Sigmoid colon (tissue), 7 donors: ENCODE measurements around the gene ANKRD44. TPM values are rescaled to one million over a fixed set of nuclear protein-coding genes. Genes with fewer than 3 reads are reported as not detected.

Source experiments
- DNase-seq: peaks from one replicate; pipeline ENCODE4 v3.0.0-alpha.2; 2019
- H3K27ac ChIP-seq, 4 donors: fragments of 200-600 bp; sonication (generic); one replicate each; pipeline ENCODE4 v1.5.1; 2016 to 2019; ENCODE audit warnings: mild to moderate bottlenecking in 1 of 4
- H3K27me3 ChIP-seq, 3 donors: fragments of 200-600 bp; sonication (generic); one replicate each; pipeline ENCODE4 v1.5.1; 2019; ENCODE audit warnings: mild to moderate bottlenecking in 1 of 3
- H3K36me3 ChIP-seq, 4 donors: fragments of 200-600 bp; sonication (generic); one replicate each; pipeline ENCODE4 v1.5.1; 2016 to 2019
- H3K4me1 ChIP-seq, 4 donors: fragments of 200-600 bp; sonication (generic); one replicate each; pipeline ENCODE4 v1.5.1; 2017 to 2019
- H3K4me3 ChIP-seq, 4 donors: fragments of 200-600 bp; sonication (generic); one replicate each; pipeline ENCODE4 v1.5.1; 2017 to 2019; ENCODE audit warnings: mild to moderate bottlenecking in 2 of 4, moderate library complexity in 1 of 4
- H3K9me3 ChIP-seq, 4 donors: fragments of 200-600 bp in 3 of 4; sonication (generic) in 3 of 4; one replicate each; pipeline versions ENCODE4 v1.5.1 to v1.6.1; 2013 to 2019
- CTCF ChIP-seq, 4 experiments: fragments of 450-650 bp in 3 of 4; fragments of 200-600 bp in 1 of 4; IDR thresholded peaks; one replicate each; pipeline ENCODE4 v1.5.1; 2016 to 2019; ENCODE audit warnings: antibody characterized with exemption in 4 of 4, mild to moderate bottlenecking in 3 of 4, moderate library complexity in 2 of 4
- EP300 ChIP-seq, 4 donors: sonication (generic); formaldehyde crosslinking; IDR thresholded peaks; one replicate each; pipeline ENCODE4 v1.6.1; 2017; ENCODE audit warnings: antibody characterized with exemption in 4 of 4
- POLR2A ChIP-seq, 2 donors: fragments of 450-650 bp; IDR thresholded peaks; one replicate each; pipeline ENCODE4 v1.6.1; 2016; ENCODE audit warnings: antibody characterized with exemption in 2 of 2, mild to moderate bottlenecking in 2 of 2, moderate library complexity in 2 of 2
- POLR2AphosphoS5 ChIP-seq, 4 donors: sonication (generic); formaldehyde crosslinking; IDR thresholded peaks; one replicate each; pipeline ENCODE4 v1.6.1; 2017; ENCODE audit warnings: antibody characterized with exemption in 4 of 4
- WGBS, 2 donors: extraction: QIAGEN DNeasy Blood & Tissue Kit; methylation state at CpG; one replicate each; pipeline ENCODE4 v1.1.7; 2013; 5-methylcytosine and 5-hydroxymethylcytosine counted together
- intact Hi-C: fragments of 100-400 bp; cut with DNase I; formaldehyde crosslinking; loops from one replicate; pipeline ENCODE4 v1.15.1; 2023
- polyA plus RNA-seq, 3 donors: library from polyadenylated mRNA; stranded (reverse); fragments of 200-250 nt; gene quantifications; one replicate each; pipeline ENCODE4 v1.2.3, GENCODE V29; 2013
- total RNA-seq, 4 donors: library from RNA; depleted of rRNA; stranded (reverse); fragments of >200 nt; gene quantifications; one replicate each; pipeline ENCODE4 v1.1.0, GENCODE V29; 2016
- donor health status: healthy with polysubstance abuse.
- donor health status: Bipolar disorder and iron deficiency.
- donor health status: healthy.

Gene ANKRD44
- total and polyA plus RNA-seq, 7 donors: 1.2 to 41.1 (median 34.2) TPM

GRCh38 chr2:197254776-197255530 lies 55.6 kb downstream of the ANKRD44 start:
- no peak for TF ChIP-seq POLR2AphosphoS5 (IDR thresholded peaks at IDR 0.05)
- no peak for TF ChIP-seq EP300 (IDR thresholded peaks at IDR 0.05)
- no peak for TF ChIP-seq CTCF (IDR thresholded peaks at IDR 0.05)
- no peak for TF ChIP-seq POLR2A (IDR thresholded peaks at IDR 0.05)
- intact Hi-C loops: loop anchor here (5.0 kb wide), 2 partner anchors 32 to 52 kb away; no protein-coding TSS in a partner anchor
- H3K9me3 ChIP-seq: no peaks in the 10 kb centered on the region

DNA sequence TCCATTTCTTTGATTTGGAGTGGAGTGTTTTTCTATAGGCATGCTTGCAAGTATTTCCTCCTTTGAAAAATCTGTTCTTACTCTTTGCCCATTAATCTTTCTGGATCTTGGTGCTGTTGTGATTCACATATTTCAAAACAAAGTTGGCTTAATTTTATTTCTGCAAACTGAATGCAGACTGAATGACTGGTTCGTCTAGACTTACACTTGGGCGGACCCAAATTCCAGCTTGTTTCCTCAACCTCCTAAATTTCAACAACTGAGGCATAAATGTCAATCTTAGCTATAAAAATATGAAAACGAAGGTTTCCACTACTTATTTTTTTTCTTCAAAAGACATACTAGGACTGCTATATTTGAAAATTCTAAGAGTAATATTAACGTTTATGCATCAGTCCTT lies 59.0 kb downstream of the ANKRD44 start:
- TF ChIP-seq POLR2A (IDR thresholded peaks at IDR 0.05): no peak
- TF ChIP-seq CTCF (IDR thresholded peaks at IDR 0.05): no peak
- TF ChIP-seq POLR2AphosphoS5 (IDR thresholded peaks at IDR 0.05): no peak
- TF ChIP-seq EP300 (IDR thresholded peaks at IDR 0.05): no peak
- H3K9me3 ChIP-seq: no peaks in the 10 kb centered on the region
- intact Hi-C loops: loop anchor here (5.0 kb wide), 1 partner anchor 36 kb away; no protein-coding TSS in a partner anchor
- H3K36me3 ChIP-seq: no peaks in the 10 kb centered on the region
- no peak overlapping the region for H3K4me3 ChIP-seq
- DNase-seq: no peak
- H3K27ac ChIP-seq: peak overlapping the region in 1 of 4 donors; percentile 3
- no peaks in the 10 kb centered on the region for H3K27me3 ChIP-seq
- H3K4me1 ChIP-seq: peaks cover 0 to 77% (median 39%) of the 10 kb centered on the region in 4 donors
- WGBS, 2 donors: 79 to 82% methylated on average over 4 of the region's 4 CpGs

More at GRCh38 chr2:197254776-197255530, 55.6 kb downstream of the ANKRD44 start:
- H3K27ac ChIP-seq: peak overlapping the region; percentile 61 to 87 (median 78)
- peak overlapping the region in 2 of 4 donors; percentile 23 to 26 for H3K4me3 ChIP-seq
- no peak for DNase-seq
- WGBS, 2 donors: 72 to 82% methylated on average over 5 of the region's 5 CpGs
- no peaks in the 10 kb centered on the region for H3K36me3 ChIP-seq
- H3K27me3 ChIP-seq: no peaks in the 10 kb centered on the region
- H3K4me1 ChIP-seq: peaks cover 0 to 65% (median 40%) of the 10 kb centered on the region in 4 donors

GRCh38 chr2:197251163-197251562 lies 59.4 kb downstream of the ANKRD44 start:
- H3K27me3 ChIP-seq: no peaks in the 10 kb centered on the region
- H3K9me3 ChIP-seq: no peaks in the 10 kb centered on the region
- H3K27ac ChIP-seq: no peak overlapping the region
- intact Hi-C loops: loop anchor here (5.0 kb wide), 1 partner anchor 36 kb away; no protein-coding TSS in a partner anchor
- no peak overlapping the region for H3K4me3 ChIP-seq
- 61 to 68% methylated on average over 3 of the region's 3 CpGs for WGBS, 2 donors
- H3K36me3 ChIP-seq: no peaks in the 10 kb centered on the region
- DNase-seq: no peak
- TF ChIP-seq EP300 (IDR thresholded peaks at IDR 0.05): no peak
- TF ChIP-seq POLR2A (IDR thresholded peaks at IDR 0.05): no peak
- TF ChIP-seq POLR2AphosphoS5 (IDR thresholded peaks at IDR 0.05): no peak
- TF ChIP-seq CTCF (IDR thresholded peaks at IDR 0.05): no peak
- H3K4me1 ChIP-seq: peaks cover 0 to 73% (median 35%) of the 10 kb centered on the region in 4 donors

DNA sequence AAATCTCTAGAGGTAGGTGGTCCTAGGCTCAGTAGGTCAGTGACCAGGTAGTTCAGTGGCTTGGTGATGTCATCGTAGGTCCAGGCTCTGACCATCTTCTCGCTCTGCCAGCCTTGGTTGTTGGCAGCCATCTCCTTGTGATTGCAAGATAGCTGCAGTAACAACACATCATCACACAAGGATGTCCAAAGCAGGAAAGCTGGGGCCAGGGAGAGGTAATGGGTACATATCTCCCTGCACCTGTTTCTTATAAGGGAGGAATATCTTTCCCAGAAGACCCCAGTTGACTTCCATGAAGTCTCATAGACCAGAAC lies 60.5 kb downstream of the ANKRD44 start:
- TF ChIP-seq POLR2A (IDR thresholded peaks at IDR 0.05): no peak
- TF ChIP-seq EP300 (IDR thresholded peaks at IDR 0.05): no peak
- no peak for TF ChIP-seq POLR2AphosphoS5 (IDR thresholded peaks at IDR 0.05)
- TF ChIP-seq CTCF (IDR thresholded peaks at IDR 0.05): no peak
- intact Hi-C loops: loop anchor here (5.0 kb wide), 1 partner anchor 37 kb away; no protein-coding TSS in a partner anchor
- Histone ChIP-seq H3K27me3 (no peaks in the 10 kb centered on the region), H3K4me1 (peaks cover 0 to 62% (median 24%) of the 10 kb centered on the region in 4 donors), H3K9me3 (no peaks in the 10 kb centered on the region), H3K4me3 (no peak overlapping the region), H3K36me3 (no peaks in the 10 kb centered on the region), H3K27ac (no peak overlapping the region)
- 92 to 98% methylated on average over 2 of the region's 2 CpGs for WGBS, 2 donors
- no peak for DNase-seq
